ENCODE results near the gene ENAM. TPM values are rescaled to one million over a fixed set of nuclear protein-coding genes. Genes with fewer than 3 reads are reported as not detected.

ENAM gene
- total and polyA plus RNA-seq, 2 of the 13 experiments (the other 11 are each of a cell fraction or from before 2014, with no cell fraction given) = not detected

- WGBS (ENCODE audit: low lambda C conversion rate) = 24% methylated on average over 3 of the region's 3 CpGs
- no TSS peak for BruUV-seq (replicated peaks)
- no peak overlapping the region for H3K4me3 ChIP-seq (replicated peaks in 1 of 3; ENCODE audit: insufficient read depth in 1 of 3, low read depth in 2 of 3, low read length in 3 of 3)
- ChIA-PET CTCF (ENCODE audit: low intra/inter-chr PET ratio, low total read pairs) (no interaction called here), POLR2A (no interaction called here)
- no peak overlapping the region for H3K9ac ChIP-seq (ENCODE audit: insufficient read depth, low read depth, low read length)
- H3K36me3 ChIP-seq (replicated peaks in 1 of 2; ENCODE audit: control insufficient read depth in 1 of 2, insufficient read depth in 2 of 2, low read length in 2 of 2) = no peaks in the 10 kb centered on the region
- no peak overlapping the region for H3K27ac ChIP-seq (ENCODE audit: extremely low read length, insufficient read depth, low read length)
- no peaks in the 10 kb centered on the region for H3K9me3 ChIP-seq (ENCODE audit: low read length)
- ATAC-seq (no peak), FAIRE-seq (no peak), DNase-seq (ENCODE audit: low spot score) (no peak)
- H3K27me3 ChIP-seq (ENCODE audit: control insufficient read depth in 1 of 2, insufficient read depth in 2 of 2, low read length in 2 of 2) = no peaks in the 10 kb centered on the region
- H2AFZ ChIP-seq (ENCODE audit: low read length) = no peak overlapping the region
- no peaks in the 10 kb centered on the region for H3K4me1 ChIP-seq (ENCODE audit: insufficient read depth, low read length)
- no peaks in the 10 kb centered on the region for H3K79me2 ChIP-seq (ENCODE audit: insufficient read depth, low read length)
- no peaks in the 10 kb centered on the region for H4K20me1 ChIP-seq (ENCODE audit: insufficient read depth, low read length)
- intact Hi-C loops (cut with micrococcal nuclease; ENCODE audit: unreplicated experiment) = loop anchor here (10.0 kb wide), 1 partner anchor 246 kb away; the partner anchor contains the start of gene MOB1B
- no peak overlapping the region for H3K4me2 ChIP-seq (ENCODE audit: low read depth, low read length)
- no peak for TF ChIP-seq ZUFSP (CRISPR knock-in tag; IDR thresholded peaks at IDR 0.05; ENCODE audit: borderline replicate concordance)
- TF ChIP-seq PHB2 (IDR thresholded peaks at IDR 0.05; ENCODE audit: partially characterized antibody) = no peak
- no peak for TF ChIP-seq SIX1 (CRISPR knock-in tag; IDR thresholded peaks at IDR 0.05; ENCODE audit: borderline replicate concordance)
- no peak for TF ChIP-seq FOXC1 (CRISPR knock-in tag; IDR thresholded peaks at IDR 0.05; ENCODE audit: borderline replicate concordance)
- no peak for TF ChIP-seq ZNF589 (CRISPR knock-in tag; conservative IDR thresholded peaks at IDR 0.05)
- no peak for TF ChIP-seq TOE1 (CRISPR knock-in tag; IDR thresholded peaks at IDR 0.05)
- TF ChIP-seq HES4 (CRISPR knock-in tag; IDR thresholded peaks at IDR 0.05; ENCODE audit: borderline replicate concordance) = no peak
- TF ChIP-seq POLR2AphosphoS5 (IDR thresholded peaks at IDR 0.05; ENCODE audit: low read depth, low read length) = no peak
- in situ Hi-C loops (cut with HindIII; ENCODE audit: extremely low pct_ligation_motif_present, low pct_unique_long_range_greater_than_20kb) = loop anchor here (25.0 kb wide), 2 partner anchors 354 to 1054 kb away; no protein-coding TSS in a partner anchor
Measured at GRCh38 chr4:70658418-70658817, 29.9 kb downstream of the ENAM start.
